ENCODE results near the gene THSD4. TPM values are rescaled to one million over a fixed set of nuclear protein-coding genes. Genes with fewer than 3 reads are reported as not detected.
"Not testable (repeated sequence)": the region's sequence is repeated elsewhere in the genome, so short reads cannot be mapped to it uniquely, and the experiment has no call there.

The THSD4 gene
- total and polyA plus RNA-seq, 2 of the 4 experiments (the other 2 are of a cell fraction): 25.5 to 31.1 TPM

DNA sequence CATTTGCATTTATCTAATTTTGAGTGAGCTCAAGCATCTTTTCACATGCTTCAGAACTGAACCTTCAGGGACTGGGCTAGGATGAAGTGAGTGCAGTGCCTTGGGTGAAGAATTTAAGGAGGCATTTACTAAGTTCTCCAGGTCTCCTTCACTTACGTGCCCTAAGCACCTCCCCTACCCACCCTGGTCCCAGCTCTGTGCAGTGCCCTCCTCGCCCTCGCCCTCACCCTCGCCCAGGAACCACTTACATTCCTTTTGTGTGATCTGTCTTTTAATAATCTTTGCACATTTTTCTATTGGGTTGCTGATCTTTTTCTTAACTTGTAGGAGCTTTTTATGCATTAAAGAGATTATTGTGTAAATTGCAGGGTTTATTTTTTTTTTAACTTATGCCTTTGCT, 322.6 kb downstream of the THSD4 start:
- H3K4me2 ChIP-seq (ENCODE audit: low read depth, low read length): no peak overlapping the region
- H2BK15ac ChIP-seq (ENCODE audit: low read depth, low read length): peak overlapping the region; percentile 70; the same call in 1 of the 3 replicates
- peak overlapping the region; percentile 35 for H4K5ac ChIP-seq (ENCODE audit: low read depth, low read length)
- TF ChIP-seq, protein P1, sequence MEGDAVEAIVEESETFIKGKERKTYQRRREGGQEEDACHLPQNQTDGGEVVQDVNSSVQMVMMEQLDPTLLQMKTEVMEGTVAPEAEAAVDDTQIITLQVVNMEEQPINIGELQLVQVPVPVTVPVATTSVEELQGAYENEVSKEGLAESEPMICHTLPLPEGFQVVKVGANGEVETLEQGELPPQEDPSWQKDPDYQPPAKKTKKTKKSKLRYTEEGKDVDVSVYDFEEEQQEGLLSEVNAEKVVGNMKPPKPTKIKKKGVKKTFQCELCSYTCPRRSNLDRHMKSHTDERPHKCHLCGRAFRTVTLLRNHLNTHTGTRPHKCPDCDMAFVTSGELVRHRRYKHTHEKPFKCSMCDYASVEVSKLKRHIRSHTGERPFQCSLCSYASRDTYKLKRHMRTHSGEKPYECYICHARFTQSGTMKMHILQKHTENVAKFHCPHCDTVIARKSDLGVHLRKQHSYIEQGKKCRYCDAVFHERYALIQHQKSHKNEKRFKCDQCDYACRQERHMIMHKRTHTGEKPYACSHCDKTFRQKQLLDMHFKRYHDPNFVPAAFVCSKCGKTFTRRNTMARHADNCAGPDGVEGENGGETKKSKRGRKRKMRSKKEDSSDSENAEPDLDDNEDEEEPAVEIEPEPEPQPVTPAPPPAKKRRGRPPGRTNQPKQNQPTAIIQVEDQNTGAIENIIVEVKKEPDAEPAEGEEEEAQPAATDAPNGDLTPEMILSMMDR (conservative IDR thresholded peaks at IDR 0.05; ENCODE audit: low read depth, low read length): no peak
- TF ChIP-seq RAD21 (IDR thresholded peaks at IDR 0.05; ENCODE audit: low read length): no peak
- no peak for TF ChIP-seq MAZ (IDR thresholded peaks at IDR 0.05; ENCODE audit: borderline replicate concordance, low read depth, low read length)
- no peak for TF ChIP-seq CEBPB (IDR thresholded peaks at IDR 0.05; ENCODE audit: low read depth, low read length)
- H3K14ac ChIP-seq (replicated peaks; ENCODE audit: low read depth, low read length): peak overlapping the region; percentile 64; the same call in 1 of the 2 replicates
- H3K4ac ChIP-seq (ENCODE audit: low read depth, low read length): peak overlapping the region; percentile 85
- H2AK5ac ChIP-seq (ENCODE audit: low read depth, low read length): peak overlapping the region; percentile 75
- peak overlapping the region; percentile 82 for H2AFZ ChIP-seq (replicated peaks; ENCODE audit: low read length, poor library complexity)
- H3K4me1 ChIP-seq (ENCODE audit: control insufficient read depth, insufficient read depth, low read length): peaks cover 5% of the 10 kb centered on the region; the same call in 1 of the 2 replicates
- H3K56ac ChIP-seq (ENCODE audit: extremely low read depth, insufficient read depth, low read length): no peak overlapping the region; the same call in 1 of the 2 replicates
- peak overlapping the region; percentile 10; the same call in 1 of the 2 replicates for H3K23ac ChIP-seq (ENCODE audit: low read depth, low read length)
- no peaks in the 10 kb centered on the region for H3K79me1 ChIP-seq (ENCODE audit: low read depth in 1 of 2, low read length in 2 of 2)
- intact Hi-C loops (cut with micrococcal nuclease) (no loop called here), dilution Hi-C loops (cut with HindIII; ENCODE audit: low sequenced_read_pairs, unreplicated experiment) (no loop called here), in situ Hi-C loops (cut with MboI; ENCODE audit: low sequenced_read_pairs) (no loop called here)
- no peak for DNase-seq
- peak overlapping the region in 1 of 2 experiments; percentile 69; a peak in 3 of 4 replicates for H4K8ac ChIP-seq (ENCODE audit: low read depth in 2 of 2, low read length in 2 of 2)
- peak; percentile 36 for ATAC-seq (ENCODE audit: low read depth)
- peak overlapping the region; percentile 15 for H3K18ac ChIP-seq (ENCODE audit: low read depth, low read length)
- H4K20me1 ChIP-seq (ENCODE audit: insufficient read depth, low read length): no peaks in the 10 kb centered on the region
- H2AK9ac ChIP-seq (replicated peaks; ENCODE audit: low read depth, low read length, poor library complexity): peak overlapping the region; percentile 68
- ChIA-PET POLR2A (ENCODE audit: unreplicated experiment) (interaction anchor here (1.0 kb wide), 1 partner anchor 103 kb away, joined by 3 read pairs; no protein-coding TSS in a partner anchor), CTCF (interaction anchor here (1.1 kb wide), 1 partner anchor 426 kb away, joined by 3 read pairs; no protein-coding TSS in a partner anchor)
- peak overlapping the region; percentile 83 for H2BK120ac ChIP-seq (ENCODE audit: low read depth, low read length)
- no peak overlapping the region; the same call in 1 of the 2 replicates for H3K9ac ChIP-seq (ENCODE audit: low read depth, low read length)
- H3K9me3 ChIP-seq (ENCODE audit: control insufficient read depth, insufficient read depth, low read length): peaks cover 3% of the 10 kb centered on the region; the same call in 1 of the 2 replicates
- WGBS, 2 experiments (ENCODE audit: extremely low coverage in 2 of 2, insufficient read length in 1 of 2): no CpG with 5 or more reads among the region's 4 CpGs
- 0 out of 2 replicates have a peak, but pooled peaks cover 6% of the 10 kb centered on the region for H3K9me1 ChIP-seq (ENCODE audit: insufficient read depth, low read length)
- H3K27ac ChIP-seq (ENCODE audit: insufficient read depth, low read length): peak overlapping the region; percentile 27
- peak overlapping the region; percentile 70; the same call in 1 of the 2 replicates for H4K91ac ChIP-seq (ENCODE audit: insufficient read depth, low read depth, low read length)
- H3K27me3 ChIP-seq (ENCODE audit: control insufficient read depth, insufficient read depth, low read length): no peaks in the 10 kb centered on the region
- no TSS peak for BruUV-seq (replicated peaks)
- no peak overlapping the region for H3K4me3 ChIP-seq (ENCODE audit: insufficient read depth, low read depth, low read length)
- peaks cover 6% of the 10 kb centered on the region for H3K36me3 ChIP-seq (ENCODE audit: control insufficient read depth, insufficient read depth, low read length)
- peak overlapping the region; percentile 89 for H2BK20ac ChIP-seq (ENCODE audit: low read depth, low read length)
- H2BK5ac ChIP-seq (ENCODE audit: low read depth, low read length, poor library complexity, severe bottlenecking): peak overlapping the region; percentile 28

DNA sequence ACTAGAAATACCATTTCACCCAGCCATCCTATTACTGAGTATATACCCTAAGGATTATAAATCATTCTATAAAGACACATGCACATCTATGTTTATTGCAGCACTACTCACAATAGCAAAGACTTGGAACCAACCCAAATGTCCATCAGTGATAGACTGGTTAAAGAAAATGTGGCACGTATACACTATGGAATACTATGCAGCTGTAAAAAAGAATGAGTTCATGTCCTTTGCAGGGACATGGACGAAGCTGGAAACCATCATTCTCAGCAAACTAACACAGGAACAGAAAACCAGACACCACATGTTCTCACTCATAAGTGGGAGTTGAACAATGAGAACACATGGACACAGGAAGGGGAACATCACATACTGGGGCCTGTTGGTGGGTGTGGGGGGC, 324.2 kb downstream of the THSD4 start:
- POLR2A ChIA-PET (ENCODE audit: unreplicated experiment); H3K79me1 ChIP-seq (ENCODE audit: low read depth in 1 of 2, low read length in 2 of 2); H3K56ac ChIP-seq (ENCODE audit: extremely low read depth, insufficient read depth, low read length); dilution Hi-C loops (cut with HindIII; ENCODE audit: low sequenced_read_pairs, unreplicated experiment); H3K4me2 ChIP-seq (ENCODE audit: low read depth, low read length); H2BK120ac ChIP-seq (ENCODE audit: low read depth, low read length); H3K4me1 ChIP-seq (ENCODE audit: control insufficient read depth, insufficient read depth, low read length); H2BK15ac ChIP-seq (ENCODE audit: low read depth, low read length); H3K9me3 ChIP-seq (ENCODE audit: control insufficient read depth, insufficient read depth, low read length); H3K23ac ChIP-seq (ENCODE audit: low read depth, low read length); H2AK9ac ChIP-seq (replicated peaks; ENCODE audit: low read depth, low read length, poor library complexity); H3K18ac ChIP-seq (ENCODE audit: low read depth, low read length); H4K91ac ChIP-seq (ENCODE audit: insufficient read depth, low read depth, low read length); H3K4me3 ChIP-seq (ENCODE audit: insufficient read depth, low read depth, low read length); H2AK5ac ChIP-seq (ENCODE audit: low read depth, low read length); H3K27me3 ChIP-seq (ENCODE audit: control insufficient read depth, insufficient read depth, low read length); ATAC-seq (ENCODE audit: low read depth); H3K27ac ChIP-seq (ENCODE audit: insufficient read depth, low read length); in situ Hi-C loops (cut with MboI; ENCODE audit: low sequenced_read_pairs); H2BK20ac ChIP-seq (ENCODE audit: low read depth, low read length); H3K9ac ChIP-seq (ENCODE audit: low read depth, low read length); DNase-seq; H4K8ac ChIP-seq (ENCODE audit: low read depth in 2 of 2, low read length in 2 of 2); H3K4ac ChIP-seq (ENCODE audit: low read depth, low read length); H2AFZ ChIP-seq (replicated peaks; ENCODE audit: low read length, poor library complexity); H4K20me1 ChIP-seq (ENCODE audit: insufficient read depth, low read length); H3K36me3 ChIP-seq (ENCODE audit: control insufficient read depth, insufficient read depth, low read length); H2BK5ac ChIP-seq (ENCODE audit: low read depth, low read length, poor library complexity, severe bottlenecking); H3K9me1 ChIP-seq (ENCODE audit: insufficient read depth, low read length); H4K5ac ChIP-seq (ENCODE audit: low read depth, low read length); BruUV-seq (replicated peaks); H3K14ac ChIP-seq (replicated peaks; ENCODE audit: low read depth, low read length); intact Hi-C loops (cut with micrococcal nuclease): not testable (repeated sequence)
- WGBS, 2 experiments (ENCODE audit: extremely low coverage in 2 of 2, insufficient read length in 1 of 2): no CpG with 5 or more reads among the region's 2 CpGs
- CTCF ChIA-PET: interaction anchor here (0.6 to 1.6 kb wide), 3 partner anchors 158 to 535 kb away, joined by 3 to 4 read pairs (median 3); no protein-coding TSS in a partner anchor

Measured in IMR-90 (cell line).